ENCODE results near the gene EP400.

Gene EP400

GRCh38 chr12:131990066-131990979 is 40.6 kb downstream of the EP400 start:
- DNase-seq, result peak; percentile 80

GRCh38 chr12:131990980-131991305 is 41.2 kb downstream of the EP400 start:
- DNase-seq, result no peak

DNA sequence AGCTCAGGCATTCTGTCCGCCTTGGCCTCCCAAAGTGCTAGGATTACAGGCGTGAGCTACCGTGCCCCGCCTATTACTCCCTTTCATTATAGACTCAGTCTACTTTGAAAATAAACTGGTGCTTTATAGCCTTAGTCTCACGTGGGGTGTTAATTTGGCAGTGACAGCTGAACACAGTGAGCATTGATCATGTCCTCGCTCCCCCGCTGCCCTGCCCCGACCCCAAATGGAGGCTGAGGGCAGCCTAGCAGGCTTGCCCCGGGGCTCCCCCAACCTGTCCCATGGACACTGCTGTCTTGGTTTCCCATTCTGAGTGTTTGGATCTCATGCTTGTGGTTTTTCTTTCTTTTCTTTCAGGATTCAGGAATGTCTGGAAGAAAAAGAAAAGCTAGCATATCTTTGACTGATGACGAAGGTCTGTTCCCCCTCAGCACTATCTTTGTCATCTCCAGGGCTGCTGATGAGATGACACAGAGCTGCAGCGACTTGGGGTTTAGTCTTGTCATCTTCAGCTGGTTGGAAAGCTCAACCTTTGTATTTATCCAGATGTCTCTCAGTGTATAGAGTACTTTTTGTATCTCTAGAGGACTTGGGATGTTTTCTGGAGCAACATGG is 42.2 kb downstream of the EP400 start:
- DNase-seq, result no peak

- no peak for DNase-seq
Observed at GRCh38 chr12:131994589-131994988, 44.8 kb downstream of the EP400 start.

GRCh38 chr12:132000286-132000872 is 50.6 kb downstream of the EP400 start:
- DNase-seq, result no peak

DNA sequence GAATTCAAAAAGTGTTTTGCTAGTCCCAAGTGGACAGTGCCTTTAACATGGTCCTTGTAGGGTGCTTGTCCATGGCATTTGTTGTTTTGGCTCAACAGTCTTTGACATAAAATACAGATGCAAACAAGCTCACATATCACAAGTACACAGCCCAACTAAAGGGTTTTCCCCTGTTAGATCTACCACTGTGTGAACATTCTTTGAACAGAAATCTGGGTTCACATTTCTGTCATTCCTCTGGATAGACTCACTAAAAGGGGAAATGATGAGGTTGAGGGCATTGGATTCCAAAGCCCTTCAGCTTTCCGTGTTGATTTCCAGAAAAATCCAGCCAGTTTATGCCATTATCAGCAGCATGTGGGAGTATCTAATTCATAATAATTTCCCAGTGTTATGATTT is 54.1 kb downstream of the EP400 start:
- DNase-seq, result no peak

GRCh38 chr12:132004946-132005345 is 55.2 kb downstream of the EP400 start:
- DNase-seq, result no peak

DNA sequence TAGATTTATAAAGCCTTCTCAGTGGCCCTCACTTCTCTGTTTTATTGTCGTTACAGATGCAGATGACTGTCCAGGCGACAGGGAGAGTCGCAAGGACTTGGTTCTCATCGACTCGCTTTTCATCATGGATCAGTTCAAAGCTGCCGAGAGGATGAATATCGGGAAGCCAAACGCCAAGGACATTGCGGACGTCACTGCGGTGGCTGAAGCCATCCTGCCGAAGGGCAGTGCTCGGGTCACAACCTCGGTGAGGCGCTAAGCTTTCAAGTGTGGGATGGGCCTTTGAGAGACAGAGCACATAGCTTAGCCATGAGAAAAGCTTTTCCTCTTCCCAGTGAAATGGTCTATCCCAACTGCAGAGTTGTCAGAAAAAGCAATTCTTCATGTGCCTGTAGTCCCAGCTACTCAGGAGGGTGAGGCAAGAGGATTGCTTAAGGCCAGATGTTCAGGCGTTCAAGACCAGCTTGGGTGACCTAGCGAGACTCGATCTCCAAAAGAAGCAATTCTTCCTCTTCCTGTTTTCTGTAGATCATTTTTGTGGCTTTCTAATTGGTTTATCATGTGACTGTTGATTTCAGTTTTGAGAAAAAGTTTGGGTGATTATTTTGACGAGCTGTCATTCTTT is 56.4 kb downstream of the EP400 start:
- no peak for DNase-seq

GRCh38 chr12:132007041-132007440 is 57.3 kb downstream of the EP400 start:
- no peak for DNase-seq

DNA sequence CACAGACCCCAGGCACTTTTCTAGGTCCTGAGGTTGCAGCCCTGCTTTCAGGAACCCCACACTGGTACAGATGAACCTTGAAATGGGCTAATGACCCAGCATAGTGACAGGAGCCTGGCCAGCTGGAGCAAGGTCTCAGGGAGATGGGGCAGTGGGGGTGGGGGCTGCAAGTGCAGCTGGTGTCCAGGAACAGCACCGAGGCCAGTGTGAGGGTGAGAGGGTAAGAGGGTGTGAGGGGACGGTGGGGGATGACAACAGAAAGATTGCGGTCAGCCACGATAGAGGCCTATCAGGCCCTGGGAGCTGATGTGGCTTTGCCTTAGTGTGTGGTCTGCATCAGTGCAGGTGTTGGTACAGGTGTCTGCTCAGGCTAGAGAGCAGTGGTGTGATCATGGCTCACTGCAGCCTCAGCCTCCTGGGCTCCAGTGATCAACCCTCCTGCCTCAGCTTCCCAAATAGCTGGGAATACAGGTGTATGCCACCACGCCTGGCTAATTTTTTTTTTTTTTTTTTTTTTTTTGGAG is 59.7 kb downstream of the EP400 start:
- no peak for DNase-seq

DNA sequence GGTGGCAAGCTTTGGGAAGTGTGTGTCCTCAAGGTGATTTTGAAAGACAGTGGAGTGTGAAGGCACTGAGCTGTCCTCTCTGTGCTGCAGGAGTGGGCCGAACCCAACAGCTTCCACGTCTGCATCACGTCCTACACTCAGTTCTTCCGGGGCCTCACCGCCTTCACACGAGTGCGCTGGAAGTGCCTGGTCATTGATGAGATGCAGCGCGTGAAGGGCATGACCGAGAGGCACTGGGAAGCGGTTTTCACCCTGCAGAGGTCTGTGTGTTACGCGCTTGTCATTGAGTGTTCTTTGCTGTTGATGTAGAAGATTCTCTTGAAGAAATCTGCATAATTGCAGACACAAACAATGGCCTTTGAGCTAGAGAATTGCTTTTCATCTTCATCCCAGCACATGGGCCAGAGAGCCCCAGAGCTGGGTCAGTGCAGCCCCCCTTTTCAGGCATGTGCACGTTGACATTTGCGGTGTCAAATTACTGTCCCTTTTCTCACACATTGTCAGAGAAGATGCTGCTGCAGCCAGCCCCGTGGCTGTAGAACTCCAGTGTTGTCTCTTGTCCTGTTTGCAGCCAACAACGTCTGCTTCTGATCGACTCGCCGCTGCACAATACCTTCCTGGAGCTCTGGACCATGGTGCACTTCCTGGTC is 63.3 kb downstream of the EP400 start:
- no peak for DNase-seq

DNA sequence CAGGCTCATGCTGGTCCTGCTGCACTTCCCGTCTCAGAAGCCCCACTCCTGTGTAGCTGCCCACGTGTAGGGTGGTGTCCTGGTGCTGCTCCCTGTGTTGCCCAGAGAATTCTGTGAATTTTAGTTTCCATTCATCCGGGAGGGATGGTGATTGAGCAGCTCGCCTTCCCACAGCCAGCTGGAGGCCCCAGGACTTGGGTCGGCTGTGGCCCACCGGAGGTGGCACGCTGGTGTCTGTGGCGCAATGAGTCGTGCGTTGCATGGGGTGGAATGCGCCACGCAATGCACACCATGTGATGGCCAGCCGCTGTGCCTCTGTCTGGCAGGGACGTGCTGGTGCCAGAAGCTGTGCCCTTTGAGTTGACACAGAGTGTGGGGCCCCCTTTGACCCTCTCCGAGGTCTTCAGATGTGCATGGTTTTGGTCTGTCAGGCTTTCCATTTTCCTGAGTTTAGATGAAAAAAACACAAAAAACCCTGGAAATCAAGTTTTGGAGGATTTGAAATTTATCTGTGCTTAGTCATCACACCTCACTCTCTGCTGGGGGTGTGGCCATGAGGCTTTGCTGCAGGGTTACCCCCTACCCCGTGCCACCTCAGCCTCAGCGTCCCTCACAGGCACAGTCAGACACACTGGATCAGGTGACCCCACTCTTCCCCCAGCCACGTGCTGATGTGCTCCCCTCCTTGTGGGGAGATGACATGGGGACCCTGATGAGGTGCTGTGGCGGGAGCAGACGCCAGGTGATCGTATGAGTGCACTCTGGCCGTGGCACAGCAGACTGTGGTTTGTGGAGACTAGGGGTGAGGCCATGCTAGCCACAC is 64.6 kb downstream of the EP400 start:
- no peak for DNase-seq

GRCh38 chr12:132014915-132015280 is 65.2 kb downstream of the EP400 start:
- no peak for DNase-seq

- no peak for DNase-seq
Observed at GRCh38 chr12:132015686-132016430, 66.1 kb downstream of the EP400 start.

GRCh38 chr12:132018193-132018916 is 68.6 kb downstream of the EP400 start:
- DNase-seq, result no peak

DNA sequence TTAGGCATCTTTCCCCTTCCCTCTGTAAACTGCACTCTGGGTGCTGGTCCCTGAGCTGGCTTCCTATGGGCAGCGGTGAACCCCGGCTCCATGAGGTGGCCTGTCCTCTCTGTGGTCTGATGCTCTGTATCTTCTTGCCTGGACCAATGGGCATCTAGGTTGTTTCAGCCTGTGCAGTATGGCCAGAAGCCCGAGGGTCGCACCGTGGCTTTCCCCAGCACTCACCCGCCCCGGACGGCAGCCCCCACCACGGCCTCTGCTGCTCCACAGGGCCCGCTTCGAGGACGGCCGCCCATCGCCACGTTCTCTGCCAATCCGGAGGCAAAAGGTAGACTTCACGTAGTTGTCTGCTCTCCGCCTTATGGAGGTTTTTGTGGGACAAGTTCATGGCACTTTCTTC is 70.1 kb downstream of the EP400 start:
- no peak for DNase-seq

DNA sequence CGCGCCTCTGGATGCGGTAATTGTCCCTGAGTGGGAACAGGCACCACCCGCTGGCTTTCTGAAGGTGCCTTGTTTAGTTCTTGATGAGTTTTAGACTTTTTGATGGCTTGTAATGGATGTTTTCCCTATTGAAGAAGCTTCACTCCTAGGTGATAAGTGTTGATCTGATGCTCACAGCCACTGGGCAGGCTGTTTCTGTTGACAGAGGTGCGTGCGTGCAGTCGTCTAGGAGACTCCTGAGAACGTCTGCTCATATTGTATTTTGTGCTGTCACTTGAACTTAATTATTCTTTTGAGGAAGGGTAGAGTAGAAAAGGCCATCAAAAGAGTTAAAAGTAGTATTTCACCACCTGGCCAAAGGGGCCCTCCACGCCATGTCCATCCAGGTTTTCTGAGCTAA is 70.5 kb downstream of the EP400 start:
- DNase-seq, result no peak

DNA sequence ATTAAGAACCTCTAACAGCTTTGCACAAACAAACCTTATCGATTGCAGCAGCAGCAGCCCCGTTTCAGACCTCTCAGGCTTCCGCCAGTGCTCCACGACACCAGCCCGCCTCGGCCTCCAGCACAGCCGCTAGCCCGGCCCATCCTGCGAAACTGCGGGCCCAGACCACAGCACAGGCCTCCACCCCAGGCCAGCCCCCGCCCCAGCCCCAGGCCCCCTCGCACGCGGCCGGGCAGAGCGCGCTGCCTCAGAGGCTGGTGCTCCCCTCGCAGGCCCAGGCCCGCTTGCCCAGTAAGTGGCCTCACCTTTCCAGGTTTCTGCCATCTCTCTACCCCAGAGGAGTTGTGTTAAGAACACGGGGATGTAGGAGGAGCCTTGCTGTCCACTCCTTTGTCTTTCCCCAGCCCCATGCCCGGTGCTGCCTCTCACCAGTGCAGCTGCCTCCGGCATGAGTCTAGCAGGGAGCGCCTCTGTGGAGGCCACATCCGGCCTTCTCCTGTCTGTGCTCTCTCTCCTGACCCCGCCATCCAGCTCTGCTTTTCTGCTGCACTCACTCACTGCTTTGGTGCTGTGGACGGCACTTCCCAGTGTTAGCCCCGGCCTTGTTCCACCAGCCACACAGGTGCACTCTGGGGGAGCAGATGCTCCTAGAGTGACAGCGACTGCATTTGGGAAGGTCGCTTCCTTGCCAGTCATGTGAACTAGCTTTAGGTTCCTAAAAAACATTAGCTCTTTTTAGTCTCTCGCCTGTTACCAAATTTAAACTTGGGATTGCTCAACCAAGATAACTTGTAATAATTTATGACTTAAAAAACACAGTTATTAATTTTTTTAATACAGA is 71.5 kb downstream of the EP400 start:
- DNase-seq, result no peak

GRCh38 chr12:132021965-132022364 is 72.2 kb downstream of the EP400 start:
- DNase-seq, result no peak

DNA sequence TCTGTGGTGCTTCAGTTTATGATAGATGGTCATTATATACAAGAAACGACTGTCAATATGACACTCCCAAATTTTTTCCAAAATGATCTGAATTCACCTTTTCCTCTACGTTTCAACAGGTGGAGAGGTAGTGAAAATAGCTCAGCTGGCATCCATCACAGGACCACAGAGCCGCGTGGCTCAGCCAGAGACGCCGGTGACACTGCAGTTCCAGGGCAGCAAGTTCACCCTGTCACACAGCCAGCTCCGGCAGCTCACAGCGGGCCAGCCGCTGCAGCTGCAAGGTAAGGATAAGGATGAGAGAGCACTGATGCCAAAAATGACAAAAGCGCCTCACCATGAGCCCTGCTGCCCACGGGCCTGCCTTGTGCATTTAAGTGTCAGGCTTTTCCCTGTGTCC is 73.9 kb downstream of the EP400 start:
- DNase-seq, result no peak
